ENCODE measurements around the gene HOXD8.

- no peak for TF ChIP-seq POLR2A (IDR thresholded peaks at IDR 0.05)
- TF ChIP-seq CTCF (IDR thresholded peaks at IDR 0.05) = no peak
Observed at GRCh38 chr2:176166272-176166671, 36.8 kb downstream of the HOXD8 start.

Data from lower leg skin (tissue), 3 donors.